ENCODE measurements around the gene AKAP13.
A peak's percentile ranks its signal among the peaks of the same experiment; 100 is the strongest.

AKAP13 gene

DNA sequence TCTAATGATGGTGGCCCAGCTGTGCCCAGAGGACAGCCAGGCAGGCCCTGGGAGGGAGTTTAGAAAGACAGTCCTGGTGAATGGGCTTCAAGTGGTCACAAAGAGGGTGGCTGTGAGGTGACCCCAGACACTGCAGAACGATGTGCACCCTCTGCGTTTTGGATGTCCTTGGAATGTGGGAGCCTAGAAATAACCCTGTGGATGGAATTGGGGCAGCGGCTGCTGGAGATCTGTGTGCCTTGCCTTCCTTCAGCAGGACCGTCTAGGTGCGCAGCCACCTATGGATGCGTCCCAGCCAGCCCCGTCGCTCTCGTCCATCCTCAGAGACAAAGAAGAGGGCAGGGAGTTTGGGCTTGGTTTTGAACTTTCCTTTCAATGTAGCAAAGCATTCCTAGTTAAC lies 367.8 kb downstream of the AKAP13 start:
- no peak for DNase-seq

DNA sequence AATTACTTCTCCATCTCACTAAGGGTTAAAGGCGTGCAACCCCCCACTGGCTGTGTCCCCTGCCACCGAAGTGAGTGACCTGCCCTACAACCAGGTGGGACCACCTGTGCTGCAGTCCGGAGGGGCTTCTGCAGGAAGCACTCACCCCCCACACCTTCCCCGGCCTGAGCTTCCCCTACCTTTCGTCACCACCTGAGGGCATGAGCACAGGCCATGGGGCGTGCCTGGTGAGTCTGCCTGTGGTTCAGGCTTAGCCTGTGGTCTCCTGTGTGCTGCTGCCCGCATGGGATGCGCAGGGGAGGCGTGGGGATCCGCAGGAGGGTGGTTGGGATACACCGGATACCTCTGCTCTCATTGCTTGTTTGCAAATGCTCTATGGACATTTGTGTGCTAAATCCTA lies 368.3 kb downstream of the AKAP13 start:
- DNase-seq = no peak

DNA sequence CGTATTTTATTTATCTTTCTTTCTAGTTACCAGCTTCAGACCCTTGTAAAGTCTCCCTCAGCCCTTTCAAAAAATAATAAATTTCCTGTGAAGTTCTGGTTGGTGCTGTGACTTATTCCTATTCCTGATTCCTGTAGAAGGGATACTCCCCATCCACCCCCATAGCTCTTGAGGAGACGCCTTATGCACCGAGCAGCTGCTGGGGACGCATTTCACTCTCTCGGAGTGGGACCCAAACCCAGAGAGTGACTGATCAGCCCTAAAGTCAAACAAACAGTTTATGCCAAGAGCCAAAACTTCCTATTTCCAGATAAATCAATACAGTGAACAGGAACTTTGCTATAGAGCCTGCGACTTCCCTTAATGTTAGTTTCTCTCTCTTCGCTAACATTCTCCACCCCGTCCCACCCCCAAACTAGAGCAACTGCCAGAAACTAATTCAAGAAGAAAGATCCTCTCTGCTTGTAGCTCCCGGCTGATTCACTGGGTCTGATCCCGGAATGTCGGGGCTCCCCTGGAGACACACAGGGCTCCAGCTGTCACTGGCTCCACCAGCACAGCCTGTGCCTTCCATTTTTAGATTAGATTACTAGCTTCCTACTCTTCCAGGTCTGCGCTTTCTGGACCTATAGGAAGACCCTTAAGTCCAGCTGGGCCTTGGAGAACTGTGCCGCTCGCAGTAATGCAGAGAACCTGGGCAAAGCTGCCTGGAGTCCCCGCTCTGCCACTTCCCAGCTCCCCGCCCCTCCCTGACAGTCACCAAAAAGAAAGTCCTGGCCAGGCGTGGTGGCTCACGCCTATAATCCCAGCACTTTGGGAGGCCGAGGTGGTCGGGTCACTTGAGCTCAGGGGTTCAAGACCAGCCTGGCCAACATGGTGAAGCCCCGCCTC lies 369.1 kb downstream of the AKAP13 start:
- peak; percentile 23 for DNase-seq

GRCh38 chr15:85750319-85751290 lies 370.2 kb downstream of the AKAP13 start:
- no peak for DNase-seq

- no peak for DNase-seq
Observed at GRCh38 chr15:85751291-85752123, 371.1 kb downstream of the AKAP13 start.

- no peak for DNase-seq
Observed at GRCh38 chr15:85752124-85752475, 371.7 kb downstream of the AKAP13 start.

DNA sequence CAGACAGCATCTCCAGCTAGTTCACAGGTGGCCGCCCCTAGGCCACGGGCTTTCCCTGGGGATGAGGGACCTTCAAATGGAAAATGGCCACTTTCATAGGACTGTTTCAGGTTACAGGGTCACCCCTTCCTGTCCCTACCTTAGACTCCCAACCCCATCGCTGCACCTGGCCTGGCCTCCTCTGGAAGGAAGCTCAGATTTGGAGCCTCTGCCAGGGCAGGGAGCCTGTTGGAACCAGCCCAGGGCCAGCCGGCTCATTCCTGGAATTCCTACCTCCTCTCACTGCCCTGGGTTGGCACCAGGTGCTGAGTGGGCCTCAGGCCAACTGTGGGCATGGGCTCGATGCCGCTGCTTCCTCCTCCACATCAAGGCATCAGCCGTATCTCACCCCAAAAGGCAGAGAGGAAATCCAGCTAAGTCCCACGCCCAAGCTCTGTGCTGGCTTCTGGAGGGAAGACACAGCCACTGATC lies 372.1 kb downstream of the AKAP13 start:
- DNase-seq = no peak

DNA sequence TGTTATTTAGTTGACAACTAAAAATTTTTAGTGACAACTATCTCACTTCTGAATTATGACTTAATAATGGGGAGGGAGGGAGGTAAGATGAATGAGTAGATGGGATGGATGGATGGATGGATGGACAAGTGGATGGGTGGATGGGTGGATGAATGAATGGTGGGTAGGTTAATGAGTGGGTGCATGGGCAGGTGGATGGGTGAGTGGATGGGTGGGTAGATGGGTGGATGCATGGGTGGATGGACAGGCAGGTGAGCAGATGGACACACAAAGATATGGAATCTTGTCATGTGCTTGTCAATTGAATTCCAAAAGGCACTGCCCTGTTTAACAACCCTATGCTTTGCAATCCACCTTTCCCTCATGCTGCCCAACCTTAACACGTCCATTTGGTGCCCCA lies 372.9 kb downstream of the AKAP13 start:
- no peak for DNase-seq

GRCh38 chr15:85753791-85754452 lies 373.5 kb downstream of the AKAP13 start:
- no peak for DNase-seq

GRCh38 chr15:85754989-85755388 lies 374.6 kb downstream of the AKAP13 start:
- DNase-seq = no peak

DNA sequence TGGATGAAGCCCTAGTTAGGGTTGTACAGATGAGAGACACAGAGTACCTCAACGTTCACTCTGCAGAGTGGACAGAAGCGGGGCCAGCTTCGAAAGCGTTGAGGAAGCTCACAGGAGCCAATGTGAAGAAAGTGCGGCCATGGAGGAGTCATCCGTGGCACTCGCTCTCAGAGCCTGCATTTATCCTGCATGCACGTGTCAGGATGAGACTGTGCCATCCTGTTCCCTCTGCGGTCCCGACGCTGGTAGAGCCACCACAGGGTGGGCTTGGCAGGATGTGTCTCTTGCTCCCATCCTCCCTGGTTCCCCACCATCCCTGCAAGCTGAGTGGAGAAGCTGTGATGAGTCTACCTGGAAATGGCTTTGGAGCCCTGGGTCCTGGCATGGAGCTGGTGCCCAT lies 375.1 kb downstream of the AKAP13 start:
- DNase-seq = no peak

- no peak for DNase-seq
Observed at GRCh38 chr15:85755942-85756341, 375.5 kb downstream of the AKAP13 start.

GRCh38 chr15:85756411-85757072 lies 376.1 kb downstream of the AKAP13 start:
- DNase-seq = no peak

- DNase-seq = no peak
Observed at GRCh38 chr15:85757073-85757938, 376.9 kb downstream of the AKAP13 start.

DNA sequence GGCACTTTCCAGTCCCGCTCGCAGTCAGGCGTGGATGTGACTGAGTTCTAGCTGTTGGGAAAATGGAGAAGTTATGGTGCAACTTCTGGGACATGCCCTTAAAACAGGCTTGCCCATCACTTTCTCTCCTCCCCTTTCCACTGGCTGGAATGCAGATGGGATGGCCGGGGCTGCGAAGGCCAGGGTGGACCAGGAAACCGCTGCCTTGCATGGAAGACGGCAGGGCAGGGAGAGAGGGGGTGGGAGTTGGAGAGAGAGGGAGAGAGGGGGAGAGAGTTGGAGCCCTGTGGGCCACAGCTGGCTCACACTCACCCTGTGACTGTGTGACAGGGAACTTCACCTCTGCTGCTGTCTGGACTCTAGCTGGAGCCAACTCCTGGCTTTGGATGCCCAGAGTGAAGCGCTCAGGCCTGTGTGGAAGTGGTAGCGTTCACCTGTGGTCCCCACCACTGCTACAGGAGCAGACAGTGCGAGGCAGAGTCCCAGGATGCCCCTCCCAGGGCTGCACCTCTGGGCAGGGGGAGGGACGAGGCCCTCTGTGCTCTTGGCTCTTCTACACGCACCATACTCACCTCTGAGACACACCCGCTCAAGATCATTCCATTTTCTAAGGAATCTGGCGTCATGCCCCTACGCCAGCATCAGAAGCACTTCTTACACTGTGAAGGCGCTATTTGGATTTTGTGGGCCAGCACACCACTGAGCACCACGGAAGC lies 377.7 kb downstream of the AKAP13 start:
- DNase-seq = no peak

GRCh38 chr15:85758655-85758978 lies 378.2 kb downstream of the AKAP13 start:
- DNase-seq = no peak

DNA sequence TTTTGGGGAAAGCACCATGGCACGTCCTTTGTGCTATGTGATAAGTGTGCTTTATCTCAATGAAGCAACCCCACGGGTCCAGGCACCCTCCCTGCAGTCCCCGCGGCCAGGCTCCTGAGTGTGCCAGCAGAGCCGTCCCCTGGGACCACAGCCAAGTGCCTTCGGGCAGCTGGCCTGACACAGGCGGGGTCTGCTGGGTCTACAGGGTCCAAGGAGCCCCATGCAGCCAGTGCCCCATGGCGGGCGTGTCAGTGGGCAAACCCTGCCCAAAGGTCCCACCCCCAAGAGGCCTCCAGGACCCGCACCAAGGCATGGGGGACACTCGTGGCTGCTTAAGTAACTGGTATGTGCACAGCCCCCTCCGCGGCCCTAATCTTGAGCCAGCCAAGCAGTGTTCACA lies 379.0 kb downstream of the AKAP13 start:
- DNase-seq = no peak

GRCh38 chr15:85760049-85760448 lies 379.6 kb downstream of the AKAP13 start:
- DNase-seq = no peak

DNA sequence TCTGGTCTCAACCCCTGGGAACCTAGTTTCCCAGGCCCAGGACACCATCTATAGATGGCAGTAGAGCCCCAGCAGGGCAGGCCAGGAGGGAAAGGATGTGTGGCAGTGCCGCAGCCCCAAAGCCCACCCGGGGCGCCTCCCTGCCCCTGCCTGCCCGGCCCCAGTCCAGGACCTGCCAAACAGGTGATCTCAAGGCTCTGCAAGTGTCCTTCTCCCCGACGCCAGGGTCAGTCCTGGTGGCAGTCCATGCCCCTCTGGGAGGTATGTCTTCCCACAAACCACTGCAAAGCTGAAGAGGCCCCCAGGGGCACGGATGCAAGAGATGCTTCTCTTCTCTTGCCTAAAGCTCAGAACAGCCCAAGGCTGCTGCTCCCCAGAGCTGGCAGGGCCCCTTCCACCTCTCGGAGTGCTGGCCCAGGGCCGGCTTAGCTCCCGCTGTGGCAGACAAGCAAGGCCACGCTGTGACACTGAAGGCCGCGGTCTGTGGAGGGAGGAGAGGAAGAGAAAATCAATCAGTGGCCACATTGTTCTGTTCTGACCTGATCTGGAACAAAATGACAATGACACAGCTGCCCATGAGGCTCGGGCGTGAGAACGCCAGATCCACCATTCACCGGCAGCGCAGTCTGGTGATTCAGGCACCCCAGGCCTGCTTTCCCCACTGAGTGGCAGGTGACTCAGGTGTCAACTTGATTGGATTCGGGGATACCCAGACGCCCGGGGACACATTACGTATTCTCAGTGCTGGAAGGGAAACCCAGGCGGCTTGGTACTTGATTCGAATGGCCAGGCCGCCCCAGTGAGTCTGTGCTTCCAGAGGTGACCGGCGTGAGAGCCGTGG lies 380.3 kb downstream of the AKAP13 start:
- DNase-seq = no peak

Data from NCI-H2171 treated with DMSO at 0.1 percent for 48 hours (cell line).